Measurements from ENCODE around the gene COG1. TPM values are rescaled to one million over a fixed set of nuclear protein-coding genes. Genes with fewer than 3 reads are reported as not detected.
A peak's percentile ranks its signal among the peaks of the same experiment; 100 is the strongest.

COG1 gene
- total RNA-seq, 3 donors from 2014 or later: 26.6 to 31.8 (median 29.0) TPM

DNA sequence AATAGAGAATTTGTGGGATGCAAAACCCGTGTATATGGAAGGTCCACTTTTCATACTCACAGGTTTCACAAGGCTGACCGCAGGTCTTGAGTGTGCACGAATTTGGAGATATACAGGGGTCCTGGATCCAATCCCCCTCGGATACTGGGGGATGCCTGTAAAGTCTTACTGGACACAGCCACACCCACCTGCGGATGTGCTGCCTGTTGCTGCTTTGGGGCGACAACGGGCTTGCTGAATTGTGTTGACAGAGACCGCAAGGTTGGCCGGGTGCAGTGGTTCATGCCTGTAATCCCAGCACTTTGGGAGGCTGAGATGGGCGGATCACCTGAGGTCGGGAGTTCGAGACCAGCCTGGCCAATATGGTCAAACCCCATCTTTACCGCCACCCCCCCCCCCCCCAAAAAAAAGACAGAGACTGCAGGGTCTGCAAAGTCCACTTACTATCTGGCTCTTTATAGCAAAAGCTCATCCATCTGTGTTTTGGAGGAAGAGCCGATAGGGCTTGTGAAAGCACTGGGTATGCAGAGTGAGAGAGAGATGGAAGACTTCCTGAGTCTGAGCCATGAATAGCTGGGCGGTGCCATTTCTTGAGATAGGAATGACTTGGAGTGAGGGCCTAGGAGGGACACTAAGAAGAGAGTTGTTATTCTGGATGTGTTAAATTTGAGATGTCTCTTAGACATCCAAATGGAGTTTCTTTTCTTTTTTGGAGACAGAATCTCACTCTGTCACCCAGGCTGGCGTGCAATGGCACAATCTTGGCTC is 6.4 kb upstream of the COG1 start:
- DNase-seq: no peak
- H3K9me3 Mint-ChIP-seq: no peaks in the 10 kb centered on the region

DNA sequence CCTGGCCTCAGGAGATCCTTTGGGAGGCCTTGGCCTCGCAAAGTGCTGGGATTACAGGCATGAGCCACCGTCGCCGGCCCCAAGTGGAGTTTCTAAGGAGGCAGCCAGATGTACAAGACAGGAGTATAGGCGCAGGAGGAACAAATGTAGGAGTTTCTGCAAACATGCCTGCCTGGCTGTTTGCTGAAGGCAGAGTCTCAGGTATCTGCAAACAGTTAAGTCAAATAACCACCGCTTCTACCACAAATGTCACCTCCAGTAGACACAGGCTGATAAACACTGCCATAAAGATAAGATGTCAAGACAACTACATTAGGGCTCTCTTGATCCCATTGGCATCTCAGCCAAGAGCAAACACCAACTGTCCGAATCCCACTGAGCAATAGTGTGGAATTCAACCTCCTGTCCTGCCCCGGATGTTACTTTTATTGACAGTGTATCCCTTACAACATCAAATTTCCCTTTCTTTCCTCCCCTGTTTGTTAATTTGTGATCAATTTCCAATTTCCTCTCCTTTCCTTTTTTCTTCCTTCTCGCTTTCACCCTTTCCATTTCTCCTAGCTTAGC is 5.6 kb upstream of the COG1 start:
- no peaks in the 10 kb centered on the region for H3K9me3 Mint-ChIP-seq
- ATAC-seq (no peak), DNase-seq (no peak)
- no peaks in the 10 kb centered on the region for H3K36me3 Mint-ChIP-seq (ENCODE audit: insufficient read depth)
- H3K4me1 Mint-ChIP-seq (ENCODE audit: low read depth): peaks cover 10% of the 10 kb centered on the region
- no peak overlapping the region for H3K4me3 Mint-ChIP-seq
- H3K27me3 Mint-ChIP-seq (ENCODE audit: low read depth): no peaks in the 10 kb centered on the region

More for the DNA sequence above, 6.4 kb upstream of the COG1 start:
- no peaks in the 10 kb centered on the region for H3K36me3 Mint-ChIP-seq (ENCODE audit: insufficient read depth)
- H3K4me1 Mint-ChIP-seq (ENCODE audit: low read depth): peaks cover 6% of the 10 kb centered on the region
- no peaks in the 10 kb centered on the region for H3K27me3 Mint-ChIP-seq (ENCODE audit: low read depth)
- no peak for ATAC-seq
- no peak overlapping the region for H3K4me3 Mint-ChIP-seq

DNA sequence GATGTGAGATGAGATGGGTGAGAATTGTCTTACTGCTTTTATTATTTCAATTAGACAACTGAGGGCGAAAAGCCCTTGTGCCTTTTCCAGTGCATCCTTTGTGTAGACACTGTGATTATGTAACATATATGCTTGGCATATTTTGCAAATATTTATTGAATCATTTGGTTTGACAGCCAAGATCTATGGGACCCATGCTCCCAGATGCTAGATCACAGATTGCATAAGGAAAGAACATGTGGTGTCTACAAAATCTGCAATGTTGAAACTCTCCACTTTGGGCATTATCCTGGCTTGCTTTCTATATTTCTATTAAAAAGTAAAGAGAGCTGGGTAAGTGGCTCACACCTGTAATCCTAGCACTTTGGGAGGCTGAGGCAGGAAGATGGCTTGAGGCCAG is 4.8 kb upstream of the COG1 start:
- DNase-seq (no peak), ATAC-seq (no peak)
- Mint-ChIP-seq H3K4me3 (no peak overlapping the region), H3K36me3 (ENCODE audit: insufficient read depth) (no peaks in the 10 kb centered on the region), H3K4me1 (ENCODE audit: low read depth) (peaks cover 10% of the 10 kb centered on the region), H3K9me3 (no peaks in the 10 kb centered on the region), H3K27me3 (ENCODE audit: low read depth) (no peaks in the 10 kb centered on the region)

- no peak overlapping the region for H3K4me3 Mint-ChIP-seq
- no peaks in the 10 kb centered on the region for H3K27me3 Mint-ChIP-seq (ENCODE audit: low read depth)
- no peaks in the 10 kb centered on the region for H3K9me3 Mint-ChIP-seq
- ATAC-seq: no peak
- no peaks in the 10 kb centered on the region for H3K36me3 Mint-ChIP-seq (ENCODE audit: insufficient read depth)
- DNase-seq: no peak
- peaks cover 20% of the 10 kb centered on the region for H3K4me1 Mint-ChIP-seq (ENCODE audit: low read depth)
Observed at GRCh38 chr17:73189417-73190099, 3.3 kb upstream of the COG1 start.

DNA sequence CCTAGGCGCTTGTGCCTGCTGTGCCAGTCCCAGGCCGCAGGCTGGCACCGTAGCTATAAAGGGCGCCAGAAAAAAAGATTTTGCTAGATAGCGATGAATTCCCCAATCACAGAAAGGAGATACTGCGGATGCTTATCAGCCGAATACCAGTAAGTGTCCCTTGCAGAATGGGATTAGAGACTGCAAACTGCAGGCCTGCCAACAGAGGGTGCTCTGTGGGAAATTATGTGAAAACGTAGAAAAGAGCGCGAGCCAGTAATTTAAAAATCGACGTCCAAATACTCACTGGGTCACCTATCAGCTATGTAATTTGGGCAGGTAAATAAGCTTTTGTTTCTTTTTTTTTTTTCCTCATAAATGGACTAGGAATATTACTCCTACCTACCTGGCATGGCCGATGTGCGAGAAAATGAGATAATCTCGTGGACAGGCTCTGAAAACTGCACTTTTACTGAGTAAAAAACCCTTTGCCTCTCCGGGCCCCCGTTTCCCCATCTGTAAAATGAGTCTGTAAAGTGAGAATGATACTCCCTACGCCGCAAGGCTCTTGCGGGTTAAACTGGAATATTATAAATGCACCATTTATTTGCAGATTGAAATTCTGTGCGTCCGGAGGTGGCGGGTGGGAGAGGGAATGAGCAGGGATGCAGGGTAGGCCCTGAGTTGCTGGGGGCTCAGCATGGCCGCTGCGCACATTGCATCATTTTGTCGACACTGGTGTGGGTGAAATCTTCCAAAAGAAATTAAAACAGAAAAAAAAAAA is 1.2 kb upstream of the COG1 start:
- peaks cover 2% of the 10 kb centered on the region for H3K36me3 Mint-ChIP-seq (ENCODE audit: insufficient read depth)
- DNase-seq: peak; percentile 59
- H3K4me1 Mint-ChIP-seq (ENCODE audit: low read depth): peaks cover 24% of the 10 kb centered on the region
- H3K27me3 Mint-ChIP-seq (ENCODE audit: low read depth): no peaks in the 10 kb centered on the region
- H3K4me3 Mint-ChIP-seq: peak overlapping the region; percentile 89
- no peak for ATAC-seq
- no peaks in the 10 kb centered on the region for H3K9me3 Mint-ChIP-seq

DNA sequence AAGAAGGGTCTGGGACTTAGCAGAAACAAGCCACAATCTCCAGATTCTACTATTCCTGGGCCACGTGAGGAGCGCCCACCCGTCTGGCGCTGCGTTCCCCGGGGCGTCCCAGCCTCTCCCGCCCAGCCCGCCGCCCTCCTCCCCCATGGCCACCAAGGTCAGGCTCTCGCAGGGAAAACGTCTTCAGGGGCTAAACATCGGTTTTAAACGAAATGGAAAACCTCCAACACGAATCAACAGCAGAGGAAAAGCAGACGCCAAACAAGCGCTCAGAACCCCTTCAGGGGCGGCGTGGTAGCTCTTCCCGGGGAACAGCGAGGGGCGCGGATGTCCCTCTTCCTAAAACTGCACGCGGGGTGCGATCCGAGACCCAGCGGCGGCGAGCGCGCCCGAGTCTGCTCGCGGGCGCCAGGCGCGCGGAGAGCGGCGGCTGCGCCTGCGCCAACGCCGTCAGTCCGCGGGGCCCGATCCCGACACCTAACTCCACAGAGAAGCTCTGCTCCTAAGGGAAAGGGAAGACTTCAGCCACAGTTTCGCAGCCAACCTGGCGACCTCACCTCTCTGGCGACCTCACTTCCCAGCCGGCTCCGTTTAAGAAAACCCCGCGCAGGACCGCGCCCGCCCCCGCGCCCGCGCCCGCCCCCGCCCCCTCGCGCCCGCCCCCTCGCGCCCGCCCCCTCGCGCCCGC is 505 bp upstream of the COG1 start:
- H3K4me1 Mint-ChIP-seq (ENCODE audit: low read depth): peaks cover 24% of the 10 kb centered on the region
- H3K27me3 Mint-ChIP-seq (ENCODE audit: low read depth): no peaks in the 10 kb centered on the region
- H3K9me3 Mint-ChIP-seq: no peaks in the 10 kb centered on the region
- DNase-seq (peak; percentile 45), ATAC-seq (peak; percentile 77 to 79)
- H3K4me3 Mint-ChIP-seq: peak overlapping the region; percentile 89
- H3K36me3 Mint-ChIP-seq (ENCODE audit: insufficient read depth): peaks cover 5% of the 10 kb centered on the region

- peak overlapping the region; percentile 57 for H3K4me3 Mint-ChIP-seq
- H3K9me3 Mint-ChIP-seq: no peaks in the 10 kb centered on the region
- H3K27me3 Mint-ChIP-seq (ENCODE audit: low read depth): no peaks in the 10 kb centered on the region
- DNase-seq (no peak), ATAC-seq (no peak)
- peaks cover 22% of the 10 kb centered on the region for H3K36me3 Mint-ChIP-seq (ENCODE audit: insufficient read depth)
- peaks cover 24% of the 10 kb centered on the region for H3K4me1 Mint-ChIP-seq (ENCODE audit: low read depth)
Observed at GRCh38 chr17:73194514-73195222, 1.8 kb downstream of the COG1 start.

- H3K9me3 Mint-ChIP-seq: no peaks in the 10 kb centered on the region
- ATAC-seq (no peak), DNase-seq (no peak)
- H3K27me3 Mint-ChIP-seq (ENCODE audit: low read depth): no peaks in the 10 kb centered on the region
- H3K36me3 Mint-ChIP-seq (ENCODE audit: insufficient read depth): peaks cover 34% of the 10 kb centered on the region
- H3K4me3 Mint-ChIP-seq: no peak overlapping the region
- H3K4me1 Mint-ChIP-seq (ENCODE audit: low read depth): peaks cover 19% of the 10 kb centered on the region
Observed at GRCh38 chr17:73196500-73196899, 3.6 kb downstream of the COG1 start.

- H3K36me3 Mint-ChIP-seq (ENCODE audit: insufficient read depth): peaks cover 39% of the 10 kb centered on the region
- ATAC-seq (no peak), DNase-seq (no peak)
- H3K4me1 Mint-ChIP-seq (ENCODE audit: low read depth): peaks cover 17% of the 10 kb centered on the region
- no peaks in the 10 kb centered on the region for H3K27me3 Mint-ChIP-seq (ENCODE audit: low read depth)
- no peak overlapping the region for H3K4me3 Mint-ChIP-seq
- no peaks in the 10 kb centered on the region for H3K9me3 Mint-ChIP-seq
Observed at GRCh38 chr17:73197161-73197560, 4.3 kb downstream of the COG1 start.

- Mint-ChIP-seq H3K36me3 (ENCODE audit: insufficient read depth) (peaks cover 43% of the 10 kb centered on the region), H3K4me1 (ENCODE audit: low read depth) (peaks cover 27% of the 10 kb centered on the region), H3K9me3 (no peaks in the 10 kb centered on the region), H3K27me3 (ENCODE audit: low read depth) (no peaks in the 10 kb centered on the region), H3K4me3 (no peak overlapping the region)
- DNase-seq (no peak), ATAC-seq (no peak)
Observed at GRCh38 chr17:73198201-73198929, 5.5 kb downstream of the COG1 start.

DNA sequence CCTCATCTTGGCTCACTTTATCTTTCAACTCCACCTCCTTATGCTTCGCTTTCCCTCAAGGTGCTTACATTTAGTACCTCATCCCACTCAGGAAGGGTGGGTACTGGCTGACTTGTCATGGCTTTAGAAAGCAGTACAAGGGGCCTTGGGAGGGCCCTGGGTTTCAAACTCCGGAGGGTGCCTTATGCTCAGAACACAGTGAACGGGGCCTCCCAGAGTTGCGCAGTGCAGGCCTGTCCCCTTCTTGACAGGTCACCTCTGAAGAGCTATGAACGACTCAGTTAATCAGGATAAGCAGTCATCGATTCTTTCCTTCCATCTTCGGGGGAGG is 6.0 kb downstream of the COG1 start:
- no peak for ATAC-seq
- peaks cover 27% of the 10 kb centered on the region for H3K4me1 Mint-ChIP-seq (ENCODE audit: low read depth)
- DNase-seq: no peak
- peaks cover 48% of the 10 kb centered on the region for H3K36me3 Mint-ChIP-seq (ENCODE audit: insufficient read depth)
- H3K9me3 Mint-ChIP-seq: no peaks in the 10 kb centered on the region
- no peaks in the 10 kb centered on the region for H3K27me3 Mint-ChIP-seq (ENCODE audit: low read depth)
- H3K4me3 Mint-ChIP-seq: no peak overlapping the region

DNA sequence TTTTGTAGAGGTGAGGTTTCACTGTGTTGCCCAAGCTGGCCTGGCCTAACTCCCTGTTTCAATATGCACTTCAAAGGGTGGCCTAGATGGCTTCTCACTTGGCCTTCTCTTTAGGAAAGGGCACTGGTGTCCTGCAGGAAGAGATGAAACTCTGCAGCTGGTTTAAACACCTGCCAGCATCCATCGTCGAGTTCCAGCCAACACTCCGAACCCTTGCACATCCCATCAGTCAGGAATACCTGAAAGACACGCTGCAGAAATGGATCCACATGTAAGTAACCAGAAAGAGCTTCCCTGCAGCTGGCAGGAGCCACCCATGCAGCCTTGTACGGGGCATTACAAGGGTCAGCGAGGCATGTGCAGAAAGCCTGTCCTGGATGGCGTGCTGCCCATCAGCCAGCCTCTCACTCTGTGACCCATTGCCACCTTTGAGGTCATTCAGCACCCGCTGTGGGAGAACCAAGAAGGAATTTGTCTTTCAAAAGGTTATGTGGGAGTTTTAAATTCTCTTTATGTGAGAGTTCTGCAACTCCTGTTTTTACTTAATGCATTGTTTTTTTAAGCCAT is 7.0 kb downstream of the COG1 start:
- ATAC-seq (no peak), DNase-seq (no peak)
- peaks cover 26% of the 10 kb centered on the region for H3K4me1 Mint-ChIP-seq (ENCODE audit: low read depth)
- H3K9me3 Mint-ChIP-seq: no peaks in the 10 kb centered on the region
- peaks cover 48% of the 10 kb centered on the region for H3K36me3 Mint-ChIP-seq (ENCODE audit: insufficient read depth)
- H3K4me3 Mint-ChIP-seq: no peak overlapping the region
- no peaks in the 10 kb centered on the region for H3K27me3 Mint-ChIP-seq (ENCODE audit: low read depth)

GRCh38 chr17:73200476-73200875 is 7.6 kb downstream of the COG1 start:
- no peaks in the 10 kb centered on the region for H3K9me3 Mint-ChIP-seq
- DNase-seq (no peak), ATAC-seq (no peak)
- H3K4me3 Mint-ChIP-seq: no peak overlapping the region
- H3K36me3 Mint-ChIP-seq (ENCODE audit: insufficient read depth): peaks cover 48% of the 10 kb centered on the region
- peaks cover 23% of the 10 kb centered on the region for H3K4me1 Mint-ChIP-seq (ENCODE audit: low read depth)
- H3K27me3 Mint-ChIP-seq (ENCODE audit: low read depth): no peaks in the 10 kb centered on the region

Measured in activated T-cell treated with anti-CD3 and anti-CD28 coated beads, Interleukin-2, amount 50 U/mL, for 4 hours (primary cell).